Neuronal stem cell (in vitro differentiated cells): ENCODE data around the gene SMAD4.

ENCODE experiments used
- DNase-seq: peaks from one replicate; pipeline ENCODE4 v3.0.0-alpha.2; 2013; ENCODE audit warnings: low spot score
- H2AFZ ChIP-seq: one replicate; pipeline ENCODE4 v1.6.1; 2013; ENCODE audit warnings: mild to moderate bottlenecking, low read length, inconsistent platforms
- H2AK5ac ChIP-seq: 2 replicates; pipeline ENCODE4 v1.6.1; 2013; ENCODE audit warnings: low read depth, mild to moderate bottlenecking, inconsistent platforms, low read length, moderate library complexity, mixed read lengths
- H2BK120ac ChIP-seq: 2 replicates; pipeline ENCODE4 v1.6.1; 2013; ENCODE audit warnings: low read depth, mild to moderate bottlenecking, inconsistent platforms, low read length, moderate library complexity, mixed read lengths
- H2BK12ac ChIP-seq: one replicate; pipeline ENCODE4 v1.6.1; 2013; ENCODE audit warnings: low read length, inconsistent platforms
- H2BK15ac ChIP-seq: 2 replicates; pipeline ENCODE4 v1.6.1; 2013; ENCODE audit warnings: mild to moderate bottlenecking, low read length, inconsistent platforms, mixed read lengths
- H2BK5ac ChIP-seq: one replicate; pipeline ENCODE4 v1.6.1; 2013; ENCODE audit warnings: inconsistent platforms, mild to moderate bottlenecking, low read length, moderate library complexity
- H3K14ac ChIP-seq: one replicate; pipeline ENCODE4 v1.6.1; 2013; ENCODE audit warnings: low read length, inconsistent platforms
- H3K18ac ChIP-seq: 2 replicates; pipeline ENCODE4 v1.6.1; 2013; ENCODE audit warnings: low read length, inconsistent platforms
- H3K23ac ChIP-seq: 2 replicates; pipeline ENCODE4 v1.6.1; 2013; ENCODE audit warnings: low read depth, mild to moderate bottlenecking, mixed read lengths, low read length, inconsistent platforms; ENCODE audit not compliant: poor library complexity
- H3K27ac ChIP-seq: replicated peaks from 3 replicates; pipeline ENCODE4 v1.5.1; 2013; ENCODE audit warnings: low read length, inconsistent platforms
- H3K27me3 ChIP-seq, 3 experiments: 2 replicates each; pipeline ENCODE4 v1.6.1; 2013; ENCODE audit warnings: low read length in 3 of 3, mild to moderate bottlenecking in 2 of 3, inconsistent platforms in 1 of 3, low read depth in 1 of 3, mixed read lengths in 1 of 3, moderate library complexity in 1 of 3; ENCODE audit not compliant: control insufficient read depth in 3 of 3, insufficient read depth in 3 of 3
- H3K36me3 ChIP-seq, 2 donors: replicated peaks in 1 of 2; 2 replicates each; pipeline ENCODE4 v1.6.1; 2013; ENCODE audit warnings: low read length in 2 of 2; ENCODE audit not compliant: control insufficient read depth in 2 of 2, insufficient read depth in 2 of 2
- H3K4ac ChIP-seq: 2 replicates; pipeline ENCODE4 v1.6.1; 2013; ENCODE audit warnings: inconsistent platforms, mild to moderate bottlenecking, low read length, moderate library complexity
- H3K4me1 ChIP-seq, 2 donors: 1 replicate in 1 of 2; 2 replicates in 1 of 2; pipeline ENCODE4 v1.6.1; 2013; ENCODE audit warnings: low read length in 2 of 2, low read depth in 1 of 2; ENCODE audit not compliant: control insufficient read depth in 2 of 2, insufficient read depth in 1 of 2
- H3K4me2 ChIP-seq: one replicate; pipeline ENCODE4 v1.6.1; 2013; ENCODE audit warnings: mild to moderate bottlenecking, low read length, inconsistent platforms; ENCODE audit not compliant: insufficient read depth, poor library complexity, severe bottlenecking
- H3K4me3 ChIP-seq, 2 donors: 2 replicates each; pipeline ENCODE4 v1.5.1; 2013; ENCODE audit warnings: low read length in 2 of 2, mild to moderate bottlenecking in 2 of 2, inconsistent platforms in 1 of 2, moderate library complexity in 1 of 2
- H3K79me1 ChIP-seq: one replicate; pipeline ENCODE4 v1.6.1; 2013; ENCODE audit warnings: low read depth, mild to moderate bottlenecking, inconsistent platforms, low read length, moderate library complexity
- H3K9ac ChIP-seq: one replicate; pipeline ENCODE4 v1.6.1; 2013; ENCODE audit warnings: mild to moderate bottlenecking, low read depth, low read length, inconsistent platforms; ENCODE audit not compliant: poor library complexity
- H3K9me3 ChIP-seq, 2 donors: replicated peaks in 1 of 2; 2 replicates each; pipeline versions ENCODE3 to v1.6.1; 2013; ENCODE audit warnings: low read length in 2 of 2, mild to moderate bottlenecking in 2 of 2, inconsistent platforms in 1 of 2, low read depth in 1 of 2, mixed read lengths in 1 of 2, moderate library complexity in 1 of 2; ENCODE audit not compliant: control insufficient read depth in 2 of 2, insufficient read depth in 1 of 2
- H4K8ac ChIP-seq: one replicate; pipeline ENCODE4 v1.6.1; 2013; ENCODE audit warnings: low read depth, mild to moderate bottlenecking, inconsistent platforms, low read length, moderate library complexity
- H4K91ac ChIP-seq: one replicate; pipeline ENCODE4 v1.6.1; 2013; ENCODE audit warnings: low read length, low read depth, mild to moderate bottlenecking, inconsistent platforms; ENCODE audit not compliant: poor library complexity
- WGBS, 2 donors: extraction: QIAGEN DNeasy Blood & Tissue Kit; methylation state at CpG; one replicate each; pipeline ENCODE4 v1.1.7; 2013; ENCODE audit warnings: missing lambda C conversion rate in 2 of 2, mixed read lengths in 1 of 2; ENCODE audit not compliant: insufficient read length in 2 of 2, insufficient replicate concordance in 1 of 2; ENCODE audit errors: extremely low coverage in 2 of 2; 5-methylcytosine and 5-hydroxymethylcytosine counted together

SMAD4 gene

GRCh38 chr18:51082571-51083267, 52.7 kb downstream of the SMAD4 start:
- H2BK5ac ChIP-seq = no peak overlapping the region
- no peak overlapping the region for H3K9ac ChIP-seq
- no peaks in the 10 kb centered on the region for H3K79me1 ChIP-seq
- H2AK5ac ChIP-seq = no peak overlapping the region
- H2BK15ac ChIP-seq = no peak overlapping the region
- H3K4ac ChIP-seq = no peak overlapping the region
- peaks cover 0 to 4% of the 10 kb centered on the region in 2 donors for H3K4me1 ChIP-seq
- no peak overlapping the region for H3K27ac ChIP-seq
- H3K4me3 ChIP-seq = no peak overlapping the region
- DNase-seq = no peak
- no peaks in the 10 kb centered on the region for H3K27me3 ChIP-seq
- no peak overlapping the region for H3K4me2 ChIP-seq
- H3K18ac ChIP-seq = no peak overlapping the region
- no peak overlapping the region for H3K14ac ChIP-seq
- no peak overlapping the region for H3K23ac ChIP-seq
- H4K91ac ChIP-seq = no peak overlapping the region
- no peak overlapping the region for H2BK12ac ChIP-seq
- H2BK120ac ChIP-seq = no peak overlapping the region
- no peak overlapping the region for H2AFZ ChIP-seq
- peaks cover 12 to 97% of the 10 kb centered on the region in 2 donors for H3K36me3 ChIP-seq
- no CpG with 5 or more reads among the region's 2 CpGs for WGBS, 2 donors
- H4K8ac ChIP-seq = no peak overlapping the region
- H3K9me3 ChIP-seq = peaks cover 5 to 7% of the 10 kb centered on the region in 2 donors

- H3K4me3 ChIP-seq = no peak overlapping the region
- no peak overlapping the region for H2BK120ac ChIP-seq
- no peak overlapping the region for H4K91ac ChIP-seq
- no peak overlapping the region for H3K23ac ChIP-seq
- H3K27ac ChIP-seq = no peak overlapping the region
- no peak overlapping the region for H2BK12ac ChIP-seq
- H3K4me2 ChIP-seq = no peak overlapping the region
- no CpG with 5 or more reads among the region's 1 CpG for WGBS, 2 donors
- peaks cover 5 to 13% of the 10 kb centered on the region in 2 donors for H3K9me3 ChIP-seq
- H3K9ac ChIP-seq = no peak overlapping the region
- peaks cover 8 to 90% of the 10 kb centered on the region in 2 donors for H3K36me3 ChIP-seq
- H2AK5ac ChIP-seq = no peak overlapping the region
- H3K4ac ChIP-seq = no peak overlapping the region
- no peak overlapping the region for H2BK5ac ChIP-seq
- no peak overlapping the region for H2BK15ac ChIP-seq
- H3K4me1 ChIP-seq = peaks cover 0 to 4% of the 10 kb centered on the region in 2 donors
- DNase-seq = no peak
- no peak overlapping the region for H3K18ac ChIP-seq
- no peak overlapping the region for H4K8ac ChIP-seq
- H3K79me1 ChIP-seq = no peaks in the 10 kb centered on the region
- no peaks in the 10 kb centered on the region for H3K27me3 ChIP-seq
- no peak overlapping the region for H2AFZ ChIP-seq
- H3K14ac ChIP-seq = no peak overlapping the region
Observed at GRCh38 chr18:51083398-51083797, 53.4 kb downstream of the SMAD4 start.

GRCh38 chr18:51088410-51088809, 58.4 kb downstream of the SMAD4 start:
- Histone ChIP-seq H2BK12ac (no peak overlapping the region), H3K9me3 (peaks cover 6 to 21% of the 10 kb centered on the region in 2 donors), H3K27ac (no peak overlapping the region), H3K79me1 (no peaks in the 10 kb centered on the region), H2AFZ (no peak overlapping the region), H3K27me3 (no peaks in the 10 kb centered on the region), H3K4me3 (no peak overlapping the region), H2BK15ac (no peak overlapping the region), H2AK5ac (no peak overlapping the region), H2BK5ac (no peak overlapping the region), H4K8ac (no peak overlapping the region), H2BK120ac (no peak overlapping the region), H3K36me3 (peaks cover 6 to 40% of the 10 kb centered on the region in 2 donors), H3K9ac (no peak overlapping the region), H3K4me1 (no peaks in the 10 kb centered on the region), H3K18ac (no peak overlapping the region), H3K4me2 (no peak overlapping the region), H4K91ac (no peak overlapping the region), H3K23ac (no peak overlapping the region), H3K14ac (no peak overlapping the region), H3K4ac (no peak overlapping the region)
- no peak for DNase-seq
- WGBS, 2 donors = no CpG with 5 or more reads among the region's 1 CpG

- H3K9ac ChIP-seq = no peak overlapping the region
- no peak overlapping the region for H3K4ac ChIP-seq
- no peak overlapping the region for H2BK5ac ChIP-seq
- H3K27me3 ChIP-seq = no peaks in the 10 kb centered on the region
- H3K4me1 ChIP-seq = no peaks in the 10 kb centered on the region
- no peak overlapping the region for H3K27ac ChIP-seq
- H2BK12ac ChIP-seq = no peak overlapping the region
- H4K8ac ChIP-seq = no peak overlapping the region
- H3K79me1 ChIP-seq = no peaks in the 10 kb centered on the region
- WGBS, 2 donors = no CpG with 5 or more reads among the region's 4 CpGs
- peaks cover 3 to 21% of the 10 kb centered on the region in 2 donors for H3K9me3 ChIP-seq
- no peak overlapping the region for H3K23ac ChIP-seq
- no peak overlapping the region for H4K91ac ChIP-seq
- peaks cover 3 to 28% of the 10 kb centered on the region in 2 donors for H3K36me3 ChIP-seq
- H3K4me2 ChIP-seq = no peak overlapping the region
- no peak overlapping the region for H2BK120ac ChIP-seq
- H3K4me3 ChIP-seq = no peak overlapping the region
- no peak overlapping the region for H3K14ac ChIP-seq
- H2AFZ ChIP-seq = no peak overlapping the region
- H2AK5ac ChIP-seq = no peak overlapping the region
- H3K18ac ChIP-seq = no peak overlapping the region
- no peak overlapping the region for H2BK15ac ChIP-seq
- DNase-seq = no peak
Observed at GRCh38 chr18:51089691-51090090, 59.7 kb downstream of the SMAD4 start.
